DND-41 (cell line): ENCODE results near the gene PDGFRB.

Experiments
- CTCF ChIP-seq: IDR thresholded peaks from 2 replicates; pipeline ENCODE4 v1.5.1; 2012; ENCODE audit warnings: borderline replicate concordance, low read length, moderate library complexity, mild to moderate bottlenecking; ENCODE audit not compliant: poor library complexity, severe bottlenecking; ENCODE audit errors: extremely low read depth
- EZH2 ChIP-seq: IDR thresholded peaks from 3 replicates; pipeline ENCODE4 v1.6.1; 2012; ENCODE audit warnings: borderline replicate concordance, low read depth, mild to moderate bottlenecking, moderate library complexity, low read length, inconsistent platforms; ENCODE audit not compliant: severe bottlenecking

DNA sequence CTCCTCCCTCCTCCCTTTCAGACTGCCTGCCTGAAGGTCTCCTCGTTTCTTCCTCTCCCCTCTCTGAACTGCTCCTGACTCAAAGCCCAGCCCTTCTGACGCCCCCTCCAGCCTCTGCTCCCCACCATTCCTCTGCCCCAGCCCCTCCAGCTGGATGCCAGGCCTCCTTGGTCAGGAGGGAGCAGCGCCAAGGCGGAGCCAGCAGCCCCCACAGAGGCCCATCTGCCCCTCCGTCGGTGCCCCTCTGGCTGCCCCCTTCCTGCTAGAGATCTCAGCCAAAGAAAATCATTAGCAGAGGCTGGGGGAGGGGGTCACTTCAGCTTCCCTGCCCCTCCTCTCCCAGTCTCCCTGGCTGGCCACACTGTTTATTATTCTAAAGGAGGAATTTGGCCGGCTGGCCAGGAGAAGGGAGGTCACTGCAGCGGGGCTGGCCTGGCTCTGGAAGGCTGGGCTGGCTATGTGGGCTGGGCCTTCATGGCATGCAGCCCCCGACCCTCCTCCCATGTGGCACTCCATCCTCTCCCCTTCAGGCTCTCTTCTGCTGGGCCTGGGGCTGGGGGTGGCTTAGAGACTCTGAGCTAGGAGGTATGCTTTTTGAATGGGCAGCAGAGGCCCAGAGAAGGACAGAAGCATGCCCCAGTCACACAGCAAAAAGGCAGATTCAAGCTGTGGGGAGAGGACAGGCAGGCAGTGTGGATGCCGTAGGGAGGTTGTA is 16.9 kb downstream of the PDGFRB start:
- TF ChIP-seq CTCF (no peak), EZH2 (no peak)
